NCI-H146 (cell line): ENCODE measurements around the gene GAMT.
A peak's percentile ranks its signal among the peaks of the same experiment; 100 is the strongest.
"Not testable (repeated sequence)": the region's sequence is repeated elsewhere in the genome, so short reads cannot be mapped to it uniquely, and the experiment has no call there.

Source experiments
- DNase-seq: peaks from one replicate; lab custom pipeline; 2025; lab: John Stamatoyannopoulos, UW

The GAMT gene

GRCh38 chr19:1401138-1401888 lies at the start of gene GAMT:
Gene GAMT, minus strand, starts transcription at chr19:1401542. Its CDS starts 66 bp downstream, at chr19:1401476.
- peak; percentile 14 for DNase-seq

GRCh38 chr19:1449467-1450442 lies 48.4 kb upstream of the GAMT start, which contains the start of gene APC2:
Gene APC2, plus strand, starts transcription at chr19:1450121. Its CDS starts 2,881 bp downstream, at chr19:1453002.
- DNase-seq, result peak; percentile 82

GRCh38 chr19:1447944-1448343 lies 46.6 kb upstream of the GAMT start:
- no peak for DNase-seq

- no peak for DNase-seq
Observed at GRCh38 chr19:1447504-1447903, 46.2 kb upstream of the GAMT start.

- peak; percentile 28 for DNase-seq
Observed at GRCh38 chr19:1446713-1447481, 45.6 kb upstream of the GAMT start.

- DNase-seq, result peak; percentile 67
Observed at GRCh38 chr19:1445932-1446712, 44.8 kb upstream of the GAMT start.

- peak; percentile 60 for DNase-seq
Observed at GRCh38 chr19:1445185-1445931, 44.0 kb upstream of the GAMT start.

- no peak for DNase-seq
Observed at GRCh38 chr19:1441677-1442438, 40.5 kb upstream of the GAMT start.

GRCh38 chr19:1441022-1441426 lies 39.7 kb upstream of the GAMT start:
- no peak for DNase-seq

GRCh38 chr19:1440418-1440801 lies 39.1 kb upstream of the GAMT start:
- no peak for DNase-seq

- DNase-seq, result not testable (repeated sequence)
Observed at GRCh38 chr19:1439525-1440417, 38.4 kb upstream of the GAMT start.

- DNase-seq, result no peak
Observed at GRCh38 chr19:1438933-1439354, 37.6 kb upstream of the GAMT start.

GRCh38 chr19:1438035-1438932 lies 36.9 kb upstream of the GAMT start, which contains the start of gene RPS15:
Gene RPS15, plus strand, starts transcription at chr19:1438396. Its CDS starts 30 bp downstream, at chr19:1438426.
- DNase-seq, result peak; percentile 86

- no peak for DNase-seq
Observed at GRCh38 chr19:1437609-1438008, 36.3 kb upstream of the GAMT start.

- no peak for DNase-seq
Observed at GRCh38 chr19:1435378-1435989, 34.1 kb upstream of the GAMT start.

GRCh38 chr19:1434577-1435060 lies 33.3 kb upstream of the GAMT start:
- DNase-seq, result no peak

- DNase-seq, result no peak
Observed at GRCh38 chr19:1434040-1434366, 32.7 kb upstream of the GAMT start.
